Mesendoderm (in vitro differentiated cells): ENCODE data around the gene C10orf90.

ENCODE experiments used
- DNase-seq: peaks from one replicate; pipeline ENCODE4 v3.0.0; 2013
- H2AK5ac ChIP-seq: 2 replicates; pipeline ENCODE4 v1.6.1; 2013; ENCODE audit warnings: low read length, inconsistent platforms
- H2BK120ac ChIP-seq: 2 replicates; pipeline ENCODE4 v1.6.1; 2013; ENCODE audit warnings: low read depth, mild to moderate bottlenecking, low read length, moderate library complexity, mixed read lengths
- H2BK15ac ChIP-seq: replicated peaks from 2 replicates; pipeline ENCODE4 v1.6.1; 2013; ENCODE audit warnings: low read depth, mild to moderate bottlenecking, moderate library complexity
- H2BK5ac ChIP-seq: 2 replicates; pipeline ENCODE4 v1.6.1; 2013; ENCODE audit warnings: low read length, inconsistent platforms
- H3K18ac ChIP-seq: 2 replicates; pipeline ENCODE4 v1.6.1; 2013; ENCODE audit warnings: mild to moderate bottlenecking, low read length, mixed read lengths
- H3K23ac ChIP-seq: one replicate; pipeline ENCODE4 v1.6.1; 2013; ENCODE audit warnings: low read length
- H3K27ac ChIP-seq: 2 replicates; pipeline ENCODE4 v1.5.1; 2013; ENCODE audit warnings: low read depth, mild to moderate bottlenecking, inconsistent platforms, low read length, moderate library complexity
- H3K27me3 ChIP-seq: 2 replicates; pipeline ENCODE4 v1.6.1; 2013; ENCODE audit warnings: low read length, control low read depth, mild to moderate bottlenecking, inconsistent platforms; ENCODE audit not compliant: insufficient read depth, poor library complexity
- H3K36me3 ChIP-seq: 2 replicates; pipeline ENCODE4 v1.6.1; 2013; ENCODE audit warnings: low read length, inconsistent platforms; ENCODE audit not compliant: control insufficient read depth, insufficient read depth
- H3K4ac ChIP-seq: one replicate; pipeline ENCODE4 v1.6.1; 2013; ENCODE audit warnings: low read depth, mild to moderate bottlenecking, low read length, moderate library complexity
- H3K4me1 ChIP-seq: 2 replicates; pipeline ENCODE4 v1.6.1; 2013; ENCODE audit warnings: low read depth, low read length, inconsistent platforms; ENCODE audit not compliant: control insufficient read depth
- H3K4me2 ChIP-seq: 2 replicates; pipeline ENCODE4 v1.6.1; 2013; ENCODE audit warnings: low read length
- H3K4me3 ChIP-seq: 2 replicates; pipeline ENCODE4 v1.5.1; 2013; ENCODE audit warnings: mild to moderate bottlenecking, low read length
- H3K56ac ChIP-seq: one replicate; pipeline ENCODE4 v1.6.1; 2013; ENCODE audit warnings: low read length
- H3K79me1 ChIP-seq: 2 replicates; pipeline ENCODE4 v1.6.1; 2013; ENCODE audit warnings: low read length, inconsistent platforms
- H3K79me2 ChIP-seq: 2 replicates; pipeline ENCODE4 v1.6.1; 2013; ENCODE audit warnings: mild to moderate bottlenecking, low read length; ENCODE audit not compliant: control insufficient read depth, insufficient read depth
- H3K9ac ChIP-seq: 2 replicates; pipeline ENCODE4 v1.6.1; 2013; ENCODE audit warnings: low read length, inconsistent platforms
- H4K5ac ChIP-seq: one replicate; pipeline ENCODE4 v1.6.1; 2013; ENCODE audit warnings: low read length
- H4K8ac ChIP-seq: one replicate; pipeline ENCODE4 v1.6.1; 2013; ENCODE audit warnings: low read depth, mild to moderate bottlenecking, control low read depth, low read length, moderate library complexity
- WGBS: extraction: QIAGEN DNeasy Blood & Tissue Kit; methylation state at CpG from one replicate; pipeline ENCODE4 v1.1.7; 2013; ENCODE audit warnings: low lambda C conversion rate, missing lambda C conversion rate; ENCODE audit not compliant: insufficient coverage; ENCODE audit errors: extremely low coverage; 5-methylcytosine and 5-hydroxymethylcytosine counted together

Gene C10orf90

DNA sequence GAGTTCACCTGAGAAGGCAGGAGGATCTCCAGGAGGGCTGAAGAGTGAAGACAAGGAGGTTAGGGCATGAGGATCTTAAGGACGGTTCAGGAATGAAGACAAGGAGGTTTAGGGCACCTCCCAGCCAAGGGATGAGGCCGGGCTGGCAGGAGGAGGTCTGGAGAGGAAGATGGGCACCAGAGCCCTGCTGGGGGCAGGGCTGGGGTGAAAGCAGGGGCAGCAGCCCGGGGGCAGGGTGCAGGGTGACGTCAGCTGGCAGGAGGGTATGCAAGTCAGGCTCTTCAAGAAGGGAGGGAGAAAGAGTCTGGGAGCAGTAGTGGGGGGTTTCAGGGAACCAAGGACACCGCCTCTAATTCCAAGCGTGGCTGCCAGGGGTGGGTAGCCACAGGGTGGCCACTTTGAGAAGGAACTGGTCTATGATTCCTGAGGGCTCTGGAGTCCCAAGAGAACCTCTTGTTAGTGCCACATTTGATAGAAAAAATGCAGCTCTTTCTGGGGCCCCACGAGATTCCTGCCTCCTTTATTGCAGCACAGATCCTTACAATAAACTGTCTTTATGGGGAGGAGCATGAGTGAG is 101.6 kb downstream of the C10orf90 start:
- peak overlapping the region; percentile 65 for H3K4ac ChIP-seq
- no peak overlapping the region for H4K5ac ChIP-seq
- H3K36me3 ChIP-seq: no peaks in the 10 kb centered on the region
- DNase-seq: no peak
- no peak overlapping the region for H3K4me2 ChIP-seq
- H2BK120ac ChIP-seq: peak overlapping the region; percentile 56
- H3K4me1 ChIP-seq: peaks cover 23% of the 10 kb centered on the region
- H3K56ac ChIP-seq: peak overlapping the region; percentile 76
- peak overlapping the region; percentile 88 for H3K18ac ChIP-seq
- no peaks in the 10 kb centered on the region for H3K79me1 ChIP-seq
- no peak overlapping the region for H3K9ac ChIP-seq
- H3K79me2 ChIP-seq: no peaks in the 10 kb centered on the region
- H2AK5ac ChIP-seq: peak overlapping the region; percentile 96
- no peak overlapping the region for H3K27ac ChIP-seq
- H3K23ac ChIP-seq: peak overlapping the region; percentile 31
- H3K27me3 ChIP-seq: no peaks in the 10 kb centered on the region
- H2BK15ac ChIP-seq: peak overlapping the region; percentile 45
- H4K8ac ChIP-seq: no peak overlapping the region
- no peak overlapping the region for H3K4me3 ChIP-seq
- peak overlapping the region; percentile 85 for H2BK5ac ChIP-seq
- no CpG with 5 or more reads among the region's 7 CpGs for WGBS

- H2AK5ac ChIP-seq: peak overlapping the region; percentile 96
- H3K18ac ChIP-seq: no peak overlapping the region
- no peak overlapping the region for H3K23ac ChIP-seq
- H3K27ac ChIP-seq: no peak overlapping the region
- no peak overlapping the region for H3K9ac ChIP-seq
- no peak overlapping the region for H2BK15ac ChIP-seq
- DNase-seq: no peak
- H3K4me3 ChIP-seq: no peak overlapping the region
- H3K4me2 ChIP-seq: no peak overlapping the region
- WGBS: no CpG with 5 or more reads among the region's 3 CpGs
- no peaks in the 10 kb centered on the region for H3K79me2 ChIP-seq
- H3K4ac ChIP-seq: no peak overlapping the region
- no peak overlapping the region for H2BK5ac ChIP-seq
- H3K79me1 ChIP-seq: no peaks in the 10 kb centered on the region
- peaks cover 31% of the 10 kb centered on the region for H3K4me1 ChIP-seq
- no peak overlapping the region for H3K56ac ChIP-seq
- no peaks in the 10 kb centered on the region for H3K36me3 ChIP-seq
- H3K27me3 ChIP-seq: no peaks in the 10 kb centered on the region
- H4K5ac ChIP-seq: no peak overlapping the region
- H4K8ac ChIP-seq: no peak overlapping the region
- H2BK120ac ChIP-seq: no peak overlapping the region
Measured at GRCh38 chr10:126565871-126566270, 104.6 kb downstream of the C10orf90 start.

DNA sequence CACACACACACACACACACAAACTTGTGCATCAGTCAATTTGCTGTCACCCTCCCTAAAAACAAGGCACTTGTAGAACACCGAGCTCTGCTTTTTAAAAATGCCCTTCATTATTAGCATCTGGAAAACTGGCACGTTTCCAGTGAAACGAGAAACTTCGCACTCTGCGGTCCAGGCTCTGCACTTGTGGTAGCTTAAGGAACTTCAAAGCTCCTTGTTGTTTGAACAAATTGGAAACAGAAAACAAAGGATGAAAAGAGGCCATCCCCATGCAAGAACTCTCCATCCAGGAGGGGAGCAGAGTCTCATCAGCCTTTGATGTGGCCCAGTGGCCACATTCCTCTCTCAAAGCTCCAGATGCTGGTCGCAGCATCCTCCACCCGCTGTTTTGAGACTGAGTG is 105.1 kb downstream of the C10orf90 start:
- no peaks in the 10 kb centered on the region for H3K36me3 ChIP-seq
- no peak overlapping the region for H4K5ac ChIP-seq
- H3K79me2 ChIP-seq: no peaks in the 10 kb centered on the region
- H2BK120ac ChIP-seq: no peak overlapping the region
- H3K79me1 ChIP-seq: no peaks in the 10 kb centered on the region
- peaks cover 36% of the 10 kb centered on the region for H3K4me1 ChIP-seq
- H3K4me3 ChIP-seq: no peak overlapping the region
- H3K56ac ChIP-seq: no peak overlapping the region
- no peak overlapping the region for H2BK15ac ChIP-seq
- H3K18ac ChIP-seq: no peak overlapping the region
- H4K8ac ChIP-seq: no peak overlapping the region
- H3K23ac ChIP-seq: no peak overlapping the region
- no peaks in the 10 kb centered on the region for H3K27me3 ChIP-seq
- H2BK5ac ChIP-seq: no peak overlapping the region
- H3K4ac ChIP-seq: no peak overlapping the region
- no peak overlapping the region for H3K4me2 ChIP-seq
- DNase-seq: no peak
- peak overlapping the region; percentile 96 for H2AK5ac ChIP-seq
- WGBS: no CpG with 5 or more reads among the region's 7 CpGs
- H3K9ac ChIP-seq: no peak overlapping the region
- no peak overlapping the region for H3K27ac ChIP-seq

DNA sequence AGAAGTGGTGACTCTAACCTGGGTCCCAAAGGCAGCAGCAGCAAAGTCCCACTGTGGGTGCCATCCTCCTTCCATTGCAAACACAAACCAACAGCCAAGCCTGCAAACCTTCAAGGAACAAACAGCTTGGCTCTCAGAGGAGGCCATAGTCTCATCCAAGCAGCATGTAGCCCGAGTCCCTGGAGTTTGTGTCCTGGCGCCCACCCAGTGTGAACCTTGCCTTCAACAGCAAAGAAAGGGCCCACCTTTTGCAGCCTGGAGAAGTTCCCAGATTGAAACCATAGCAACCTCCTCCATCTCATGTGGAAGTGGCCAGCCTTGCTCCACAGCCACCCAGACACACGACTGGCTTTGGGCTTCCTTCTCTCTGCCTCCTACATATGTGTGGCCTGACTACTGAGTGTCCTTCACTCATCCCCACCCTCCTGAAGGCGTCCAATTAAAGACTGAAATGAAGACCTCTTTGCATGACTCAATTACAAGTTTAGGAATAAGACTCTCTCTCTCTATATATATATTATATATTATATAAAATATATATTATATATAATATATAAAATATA is 106.1 kb downstream of the C10orf90 start:
- H2BK5ac ChIP-seq: peak overlapping the region; percentile 96
- no peak for DNase-seq
- H3K4ac ChIP-seq: no peak overlapping the region
- no peaks in the 10 kb centered on the region for H3K79me1 ChIP-seq
- peak overlapping the region; percentile 47 for H3K18ac ChIP-seq
- no CpG with 5 or more reads among the region's 4 CpGs for WGBS
- H3K4me2 ChIP-seq: no peak overlapping the region
- H3K23ac ChIP-seq: peak overlapping the region; percentile 30
- no peak overlapping the region for H3K4me3 ChIP-seq
- peak overlapping the region; percentile 53 for H3K27ac ChIP-seq
- H3K56ac ChIP-seq: peak overlapping the region; percentile 80
- H3K9ac ChIP-seq: no peak overlapping the region
- H2AK5ac ChIP-seq: peak overlapping the region; percentile 70
- H3K79me2 ChIP-seq: no peaks in the 10 kb centered on the region
- no peak overlapping the region for H4K8ac ChIP-seq
- peaks cover 30% of the 10 kb centered on the region for H3K4me1 ChIP-seq
- H2BK15ac ChIP-seq: no peak overlapping the region
- no peaks in the 10 kb centered on the region for H3K36me3 ChIP-seq
- H3K27me3 ChIP-seq: no peaks in the 10 kb centered on the region
- H4K5ac ChIP-seq: no peak overlapping the region
- peak overlapping the region; percentile 30 for H2BK120ac ChIP-seq

- Histone ChIP-seq H4K5ac (no peak overlapping the region), H3K18ac (peak overlapping the region; percentile 94), H3K4me3 (no peak overlapping the region), H2BK120ac (no peak overlapping the region), H3K9ac (no peak overlapping the region), H3K79me2 (no peaks in the 10 kb centered on the region), H2AK5ac (peak overlapping the region; percentile 70), H3K27ac (peak overlapping the region; percentile 78), H3K4me2 (no peak overlapping the region), H3K79me1 (no peaks in the 10 kb centered on the region), H3K36me3 (no peaks in the 10 kb centered on the region), H3K4me1 (peaks cover 20% of the 10 kb centered on the region), H2BK15ac (no peak overlapping the region), H2BK5ac (peak overlapping the region; percentile 98), H3K4ac (peak overlapping the region; percentile 66), H3K56ac (peak overlapping the region; percentile 81), H3K27me3 (no peaks in the 10 kb centered on the region), H3K23ac (no peak overlapping the region), H4K8ac (no peak overlapping the region)
- no CpG with 5 or more reads among the region's 3 CpGs for WGBS
- peak; percentile 90 for DNase-seq
Measured at GRCh38 chr10:126563361-126563760, 107.1 kb downstream of the C10orf90 start.
